Activated CD8-positive, alpha-beta memory T cell treated with anti-CD3 and anti-CD28 coated beads, Interleukin-2, amount 50 U/mL, for 1 hour (primary cell): ENCODE data around the gene NDST4.

Source experiments
- DNase-seq: peaks from one replicate; pipeline ENCODE4 v3.0.0-alpha.2; 2020; ENCODE audit errors: extremely low read depth

Gene NDST4

GRCh38 chr4:115113506-115114106 is at the start of gene NDST4:
Gene NDST4 (minus strand): TSS chr4:115113620. CDS start chr4:115077036, 36,584 bp downstream.
- DNase-seq = no peak

GRCh38 chr4:115159141-115159540 is 45.7 kb upstream of the NDST4 start:
- no peak for DNase-seq

GRCh38 chr4:115158296-115158695 is 44.9 kb upstream of the NDST4 start:
- DNase-seq = no peak

- DNase-seq = no peak
Observed at GRCh38 chr4:115154826-115155225, 41.4 kb upstream of the NDST4 start.

- DNase-seq = no peak
Observed at GRCh38 chr4:115152965-115153364, 39.5 kb upstream of the NDST4 start.

- DNase-seq = no peak
Observed at GRCh38 chr4:115152081-115152480, 38.7 kb upstream of the NDST4 start.

DNA sequence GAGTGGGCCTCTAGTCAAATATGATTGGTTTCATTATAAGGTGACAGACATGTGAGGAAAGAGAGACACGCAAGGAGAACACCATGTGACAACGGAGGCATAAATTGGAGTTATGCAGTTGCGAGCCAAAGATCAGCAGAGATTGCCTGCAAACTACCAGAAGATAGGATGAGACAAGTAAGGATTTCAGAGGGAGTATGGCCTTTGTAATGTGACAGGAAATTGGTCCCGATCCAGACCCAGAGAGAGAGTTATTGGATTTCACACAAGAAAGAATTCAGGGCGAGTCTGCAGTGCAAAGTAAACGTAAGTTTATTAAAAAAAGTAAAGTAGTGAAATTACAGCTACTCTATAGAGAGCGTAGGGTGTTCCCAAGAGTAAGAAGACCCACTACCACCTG is 35.7 kb upstream of the NDST4 start:
- no peak for DNase-seq

DNA sequence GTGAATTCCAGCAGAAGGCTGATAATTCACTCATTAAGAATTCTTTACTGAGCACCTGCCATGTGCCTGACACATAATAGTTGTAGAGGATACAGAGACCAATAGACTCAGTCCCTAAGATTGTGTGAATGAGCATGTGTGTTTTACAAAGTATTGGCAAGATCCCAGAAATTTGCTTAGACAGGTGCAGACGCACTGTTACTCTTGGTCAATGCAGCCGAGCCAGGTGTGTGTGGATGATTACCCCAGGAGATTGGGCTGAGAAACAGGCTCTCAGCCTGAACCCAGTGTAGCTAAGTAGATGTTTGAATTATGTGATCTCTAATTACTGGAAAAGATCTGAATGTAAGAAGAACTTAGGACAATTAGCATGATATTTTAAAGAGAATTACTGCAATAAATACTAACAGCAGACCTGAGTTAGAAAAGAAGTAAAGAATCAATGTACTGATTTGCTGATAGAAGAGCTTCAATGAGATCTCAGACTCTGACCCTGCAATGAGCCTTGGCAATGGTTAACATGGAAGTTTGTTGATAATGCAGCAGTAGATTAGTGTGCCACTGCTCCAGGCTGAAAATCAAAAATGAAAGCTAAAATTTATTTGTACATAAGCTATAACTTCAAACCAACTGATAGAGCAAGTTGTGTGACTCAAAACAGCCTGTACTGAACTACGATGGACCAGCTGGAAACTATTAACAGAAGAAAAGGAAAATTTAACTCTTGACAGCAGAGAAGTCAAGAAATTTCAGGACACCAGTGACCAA is 32.2 kb upstream of the NDST4 start:
- no peak for DNase-seq

GRCh38 chr4:115128037-115128436 is 14.6 kb upstream of the NDST4 start:
- DNase-seq = no peak

DNA sequence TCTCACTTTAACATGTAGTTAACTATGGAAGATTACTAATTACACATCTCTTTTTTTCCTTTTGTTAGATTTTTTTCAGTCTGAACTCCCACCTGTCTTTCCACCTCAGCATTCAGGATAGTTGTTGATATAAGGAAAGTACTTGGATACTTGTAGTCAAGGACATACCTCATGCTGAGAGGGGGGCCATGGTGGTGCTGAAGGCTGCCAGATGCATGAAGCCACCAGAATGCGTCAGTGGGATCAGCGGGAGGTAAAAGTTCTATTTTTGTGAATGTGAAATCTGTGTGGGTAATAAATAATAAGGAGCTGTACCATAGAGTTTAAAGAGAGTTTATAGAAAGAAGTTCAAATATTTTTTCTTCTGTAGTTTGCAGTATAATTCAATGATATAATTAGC is 13.1 kb upstream of the NDST4 start:
- no peak for DNase-seq

DNA sequence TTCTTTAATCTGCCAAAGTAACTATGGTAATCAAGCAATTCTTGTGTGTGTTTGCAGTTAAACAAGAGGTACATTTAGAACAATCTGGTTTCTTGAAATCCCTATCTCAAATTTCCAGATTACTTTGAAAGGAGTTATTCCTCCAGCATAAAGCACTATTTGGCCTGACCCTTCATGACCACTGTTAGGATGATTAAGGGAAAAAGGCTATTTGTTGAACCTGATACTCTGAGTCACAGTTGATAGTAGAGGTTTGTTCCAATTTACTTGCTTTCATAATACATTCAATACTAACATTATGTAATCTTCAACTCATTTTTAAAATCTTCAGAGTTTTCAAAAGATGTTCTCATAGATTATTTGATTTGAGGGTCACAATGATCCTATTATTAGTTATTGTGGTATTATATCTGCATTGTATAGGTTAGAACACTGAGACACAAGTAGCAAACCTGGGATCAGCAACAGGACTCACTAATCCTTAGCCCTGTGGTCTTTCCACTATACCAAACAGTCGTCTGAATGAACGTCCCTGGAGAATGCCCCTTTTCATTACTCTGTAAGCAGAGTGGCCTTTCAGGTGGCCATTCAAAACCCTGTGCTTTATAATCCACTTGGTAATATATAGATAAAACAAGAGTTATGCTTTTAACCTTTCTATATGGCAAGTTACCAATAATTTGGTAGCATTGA is 8.1 kb upstream of the NDST4 start:
- DNase-seq = no peak

- no peak for DNase-seq
Observed at GRCh38 chr4:115119804-115120352, 6.5 kb upstream of the NDST4 start.

DNA sequence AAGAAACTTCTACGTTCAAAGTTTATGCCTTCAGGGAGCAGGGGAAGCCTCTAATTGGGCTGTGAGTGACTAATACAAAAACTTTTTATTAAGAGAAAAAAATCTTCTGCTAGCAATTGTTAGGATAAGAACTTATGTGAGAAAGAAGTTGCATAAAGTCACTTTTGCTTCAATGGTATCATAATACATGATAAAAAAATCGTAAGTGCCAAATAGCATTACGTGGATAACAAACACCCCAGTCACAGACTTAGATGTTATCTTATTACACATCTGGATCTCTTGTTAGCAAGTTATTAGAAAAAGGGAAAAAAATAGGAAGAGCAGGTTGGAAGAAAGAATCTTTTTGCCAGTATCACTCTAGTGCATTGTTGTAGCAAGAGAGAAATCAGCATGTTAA is 4.2 kb upstream of the NDST4 start:
- no peak for DNase-seq

GRCh38 chr4:115110191-115111181 is 2.9 kb downstream of the NDST4 start:
- no peak for DNase-seq

GRCh38 chr4:115108850-115109249 is 4.6 kb downstream of the NDST4 start:
- DNase-seq = no peak

- DNase-seq = no peak
Observed at GRCh38 chr4:115107411-115107810, 6.0 kb downstream of the NDST4 start.

DNA sequence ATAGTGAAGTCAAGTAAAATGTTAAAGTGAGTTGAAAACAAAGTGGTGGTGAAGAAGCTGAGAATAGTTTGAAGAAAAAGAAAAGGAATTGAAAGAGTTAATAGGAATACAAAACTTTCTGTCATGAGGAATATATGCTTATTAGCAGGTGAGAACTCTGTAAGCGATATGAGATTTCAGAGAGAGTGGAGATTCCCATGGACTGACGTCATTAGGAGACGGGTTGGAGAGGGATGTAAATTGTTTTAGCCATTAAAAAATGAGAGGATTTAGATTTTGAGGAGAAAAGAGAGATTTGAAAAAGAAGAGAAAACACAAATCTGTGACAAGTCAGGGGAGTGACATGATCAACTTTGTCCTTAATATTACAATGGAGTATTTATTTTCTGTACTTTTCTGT is 11.7 kb downstream of the NDST4 start:
- DNase-seq = no peak

GRCh38 chr4:115090483-115091075 is 22.8 kb downstream of the NDST4 start:
- no peak for DNase-seq

- DNase-seq = no peak
Observed at GRCh38 chr4:115082633-115083032, 30.8 kb downstream of the NDST4 start.

DNA sequence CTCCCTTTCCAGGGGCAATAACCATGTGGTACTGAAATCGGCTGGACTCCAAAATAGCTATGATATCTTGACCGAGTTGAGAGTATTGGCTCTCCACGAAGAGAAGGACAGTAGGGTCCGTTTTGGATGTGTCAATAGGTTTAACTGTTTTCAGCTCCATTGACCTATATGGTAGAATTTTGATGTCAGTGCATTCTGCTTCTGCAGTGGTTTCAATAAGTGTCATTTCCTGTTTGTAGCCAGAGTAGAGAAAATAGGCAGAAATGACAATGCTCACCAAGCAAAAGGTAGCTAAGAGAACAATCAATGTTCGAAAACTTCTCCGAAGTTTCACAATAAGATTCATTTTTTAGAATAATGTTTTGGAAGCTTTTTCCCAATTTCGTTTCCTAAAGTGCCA is 36.7 kb downstream of the NDST4 start:
- no peak for DNase-seq

DNA sequence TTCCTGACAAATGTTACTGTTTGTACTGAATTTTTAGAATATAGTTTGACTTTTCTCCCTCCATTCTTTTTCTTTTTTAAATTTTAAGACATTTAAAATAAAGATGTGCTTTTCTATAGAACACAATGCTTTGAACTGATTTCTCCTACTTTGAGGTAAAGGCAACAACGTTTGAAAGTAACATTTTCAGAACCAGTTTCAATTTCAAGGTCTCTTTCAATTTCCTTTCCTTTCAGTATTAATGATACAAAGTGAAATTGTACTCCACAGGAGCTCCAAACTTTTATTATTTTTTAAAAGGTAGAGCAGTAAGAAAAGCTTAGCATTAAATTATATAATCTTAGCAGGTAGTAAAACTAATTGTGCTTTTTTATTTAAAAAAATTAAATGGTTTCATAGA is 54.9 kb downstream of the NDST4 start:
- no peak for DNase-seq
